Psoas muscle (tissue), 8 donors: Measurements from ENCODE around the gene EML4. TPM values are rescaled to one million over a fixed set of nuclear protein-coding genes. Genes with fewer than 3 reads are reported as not detected.

ENCODE experiments used
- ATAC-seq, 4 donors: fragments of 200-7000 bp; cut with Tn5 transposase; one replicate each; pipeline ENCODE4 v1.9.1; 2020; ENCODE audit warnings: moderate library complexity in 3 of 4, mild to moderate bottlenecking in 2 of 4
- DNase-seq, 2 donors: peaks; one replicate each; pipeline ENCODE4 v3.0.0-alpha.2; 2020
- H3K27ac ChIP-seq: fragments of 200-600 bp; one replicate; pipeline ENCODE4 v1.8.0; 2022
- H3K27me3 ChIP-seq, 3 donors: fragments of 200-600 bp in 1 of 3; one replicate each; pipeline versions ENCODE4 v1.6.1 to v1.8.0; 2013 to 2022; ENCODE audit warnings: low read length in 2 of 3, mild to moderate bottlenecking in 2 of 3, moderate library complexity in 1 of 3; ENCODE audit not compliant: insufficient read depth in 3 of 3
- H3K36me3 ChIP-seq, 2 donors: fragments of 200-600 bp in 1 of 2; one replicate each; pipeline versions ENCODE4 v1.6.1 to v1.8.0; 2013 to 2022; ENCODE audit warnings: low read depth in 1 of 2, mild to moderate bottlenecking in 1 of 2, moderate library complexity in 1 of 2; ENCODE audit not compliant: insufficient read depth in 1 of 2
- H3K4me1 ChIP-seq: fragments of 200-600 bp; one replicate; pipeline ENCODE4 v1.8.0; 2022
- H3K4me3 ChIP-seq: fragments of 200-600 bp; one replicate; pipeline ENCODE4 v1.8.0; 2022; ENCODE audit warnings: mild to moderate bottlenecking
- H3K9me3 ChIP-seq: fragments of 200-600 bp; one replicate; pipeline ENCODE4 v1.8.0; 2022
- WGBS, 3 donors: extraction: QIAGEN DNeasy Blood & Tissue Kit; methylation state at CpG; one replicate each; pipeline versions ENCODE4 v1.1.6 to v1.1.7; 2013; 5-methylcytosine and 5-hydroxymethylcytosine counted together
- intact Hi-C, 2 donors: fragments of 100-400 bp; cut with DNase I; formaldehyde crosslinking; loops; one replicate each; pipeline versions ENCODE4 v1.11.0 to v1.14.2; 2022
- polyA plus RNA-seq, 3 donors: library from polyadenylated mRNA; stranded (reverse); fragments of 200-250 nt; gene quantifications; one replicate each; pipeline ENCODE4 v1.2.3, GENCODE V29; 2013
- total RNA-seq, 4 donors: library from RNA; stranded (reverse); fragmentation: NEBNext Ultra II Directional in 2 of 4; extraction: Animal tissue kit (Norgen Biotek cat#: 25700) in 2 of 4; gene quantifications; one replicate each; pipeline versions ENCODE4 v1.2.1 to v1.2.4, GENCODE V29; 2021 to 2023
- TF ChIP-seq, protein P1 (sequence below): fragments of 200-600 bp; IDR thresholded peaks from one replicate; pipeline ENCODE4 v1.8.0; 2022; ENCODE audit warnings: antibody characterized with exemption
- donor health status: healthy with polysubstance abuse.
- donor health status: DM: no; HTN: no; CAD: no; lungs with moderate emphysema.
- donor health status: Bipolar disorder and iron deficiency.
- donor health status: healthy.
- donor health status: DM: yes; HTN: yes; CAD: no.
- donor health status: DM: no; HTN: no; CAD: no.
- donor health status: DM: no; HTN: no; CAD: no.
- donor health status: DM: yes; HTN: yes; CAD: no.

The EML4 gene
- total and polyA plus RNA-seq, 7 donors: 2.7 to 8.9 (median 5.0) TPM

- no peak for DNase-seq
- Histone ChIP-seq H3K36me3 (no peaks in the 10 kb centered on the region), H3K9me3 (no peaks in the 10 kb centered on the region), H3K4me3 (no peak overlapping the region), H3K27me3 (no peaks in the 10 kb centered on the region), H3K4me1 (no peaks in the 10 kb centered on the region), H3K27ac (no peak overlapping the region)
- TF ChIP-seq, protein P1, sequence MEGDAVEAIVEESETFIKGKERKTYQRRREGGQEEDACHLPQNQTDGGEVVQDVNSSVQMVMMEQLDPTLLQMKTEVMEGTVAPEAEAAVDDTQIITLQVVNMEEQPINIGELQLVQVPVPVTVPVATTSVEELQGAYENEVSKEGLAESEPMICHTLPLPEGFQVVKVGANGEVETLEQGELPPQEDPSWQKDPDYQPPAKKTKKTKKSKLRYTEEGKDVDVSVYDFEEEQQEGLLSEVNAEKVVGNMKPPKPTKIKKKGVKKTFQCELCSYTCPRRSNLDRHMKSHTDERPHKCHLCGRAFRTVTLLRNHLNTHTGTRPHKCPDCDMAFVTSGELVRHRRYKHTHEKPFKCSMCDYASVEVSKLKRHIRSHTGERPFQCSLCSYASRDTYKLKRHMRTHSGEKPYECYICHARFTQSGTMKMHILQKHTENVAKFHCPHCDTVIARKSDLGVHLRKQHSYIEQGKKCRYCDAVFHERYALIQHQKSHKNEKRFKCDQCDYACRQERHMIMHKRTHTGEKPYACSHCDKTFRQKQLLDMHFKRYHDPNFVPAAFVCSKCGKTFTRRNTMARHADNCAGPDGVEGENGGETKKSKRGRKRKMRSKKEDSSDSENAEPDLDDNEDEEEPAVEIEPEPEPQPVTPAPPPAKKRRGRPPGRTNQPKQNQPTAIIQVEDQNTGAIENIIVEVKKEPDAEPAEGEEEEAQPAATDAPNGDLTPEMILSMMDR: no peak
- intact Hi-C loops: no loop called here
- WGBS, 3 donors: 84 to 89% (median 86%) methylated on average over 3 of the region's 3 CpGs
- ATAC-seq: no peak
These were observed 48.2 kb downstream of the EML4 start for GRCh38 chr2:42217307-42217706.

GRCh38 chr2:42217914-42218313 is 48.8 kb downstream of the EML4 start:
- no peak overlapping the region for H3K4me3 ChIP-seq
- WGBS, 3 donors: 74 to 90% (median 85%) methylated on average over 5 of the region's 5 CpGs
- no peaks in the 10 kb centered on the region for H3K27me3 ChIP-seq

DNA sequence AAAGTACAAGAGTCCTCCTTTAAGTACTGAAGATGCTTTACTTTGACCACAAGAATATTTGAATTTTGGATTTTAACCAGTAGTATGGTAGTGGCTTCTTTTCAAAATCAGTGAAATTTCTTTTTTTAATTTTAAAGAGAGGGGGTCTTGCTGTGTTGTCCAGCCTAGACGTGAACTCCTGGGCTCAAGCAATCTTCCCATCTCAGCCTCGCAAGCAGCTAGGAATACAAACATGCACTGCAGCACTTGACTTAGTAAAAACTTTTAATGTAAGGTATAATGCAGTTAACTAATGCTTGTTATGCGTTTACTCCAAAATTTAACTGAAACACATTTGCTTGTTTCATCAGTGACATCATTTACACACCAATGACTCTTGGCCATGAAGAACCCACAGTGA is 49.6 kb downstream of the EML4 start:
- no peak for DNase-seq
- Histone ChIP-seq H3K4me1 (no peaks in the 10 kb centered on the region), H3K4me3 (no peak overlapping the region), H3K36me3 (no peaks in the 10 kb centered on the region), H3K27me3 (no peaks in the 10 kb centered on the region), H3K9me3 (no peaks in the 10 kb centered on the region), H3K27ac (no peak overlapping the region)
- TF ChIP-seq, protein P1: no peak
- ATAC-seq: no peak
- intact Hi-C loops: no loop called here
- 97 to 100% (median 98%) methylated on average over 3 of the region's 3 CpGs for WGBS, 3 donors

More at GRCh38 chr2:42217914-42218313, 48.8 kb downstream of the EML4 start:
- TF ChIP-seq, protein P1: no peak
- intact Hi-C loops: no loop called here
- Histone ChIP-seq H3K36me3 (no peaks in the 10 kb centered on the region), H3K9me3 (no peaks in the 10 kb centered on the region), H3K4me1 (no peaks in the 10 kb centered on the region), H3K27ac (no peak overlapping the region)
- no peak for DNase-seq
- ATAC-seq: no peak

DNA sequence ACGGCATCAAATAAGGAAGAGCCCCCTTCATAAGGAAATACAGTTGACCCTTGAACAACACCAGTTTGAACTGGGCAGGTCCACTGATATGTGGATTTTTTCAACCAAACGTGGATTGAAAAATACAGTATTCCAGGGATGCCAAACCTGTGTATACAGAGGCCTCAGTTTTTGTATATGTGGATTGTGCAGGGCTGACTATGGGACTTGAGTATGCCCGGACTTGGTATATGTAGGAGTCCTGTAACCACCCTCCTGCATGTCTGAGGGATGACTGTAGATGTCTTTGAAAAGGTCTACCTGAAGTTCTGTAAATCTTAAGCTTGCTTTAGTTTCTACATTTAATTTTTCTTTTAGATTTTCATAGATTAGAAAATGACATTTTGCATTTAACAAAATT is 50.0 kb downstream of the EML4 start:
- TF ChIP-seq, protein P1: no peak
- Histone ChIP-seq H3K27me3 (no peaks in the 10 kb centered on the region), H3K4me1 (no peaks in the 10 kb centered on the region), H3K4me3 (no peak overlapping the region), H3K9me3 (no peaks in the 10 kb centered on the region), H3K27ac (no peak overlapping the region), H3K36me3 (no peaks in the 10 kb centered on the region)
- no peak for ATAC-seq
- no peak for DNase-seq
- intact Hi-C loops: no loop called here
- WGBS, 3 donors: 90 to 98% (median 92%) methylated on average over 3 of the region's 3 CpGs

- intact Hi-C loops: loop anchor here in 1 of 2 donors (5.0 kb wide), 1 partner anchor 48 kb away; no protein-coding TSS in a partner anchor
- H3K27ac ChIP-seq: no peak overlapping the region
- H3K27me3 ChIP-seq: no peaks in the 10 kb centered on the region
- TF ChIP-seq, protein P1: no peak
- DNase-seq: no peak
- H3K4me3 ChIP-seq: no peak overlapping the region
- WGBS, 3 donors: 74 to 79% (median 78%) methylated on average over 3 of the region's 3 CpGs
- ATAC-seq: no peak
- H3K9me3 ChIP-seq: no peaks in the 10 kb centered on the region
- no peaks in the 10 kb centered on the region for H3K4me1 ChIP-seq
- no peaks in the 10 kb centered on the region for H3K36me3 ChIP-seq
These were observed 51.4 kb downstream of the EML4 start for GRCh38 chr2:42220566-42220965.
